HG03196 (cell line): Measurements from ENCODE around the gene CCDC73.
"Not testable (repeated sequence)": the region's sequence is repeated elsewhere in the genome, so short reads cannot be mapped to it uniquely, and the experiment has no call there.

ENCODE experiments used
- ATAC-seq: cut with Tn5 transposase; IDR thresholded peaks from one replicate; pipeline ENCODE4 v1.9.1; 2021; ENCODE audit not compliant: unreplicated experiment

CCDC73 gene

GRCh38 chr11:32597921-32598320 lies 196.5 kb downstream of the CCDC73 start:
- ATAC-seq: no peak

DNA sequence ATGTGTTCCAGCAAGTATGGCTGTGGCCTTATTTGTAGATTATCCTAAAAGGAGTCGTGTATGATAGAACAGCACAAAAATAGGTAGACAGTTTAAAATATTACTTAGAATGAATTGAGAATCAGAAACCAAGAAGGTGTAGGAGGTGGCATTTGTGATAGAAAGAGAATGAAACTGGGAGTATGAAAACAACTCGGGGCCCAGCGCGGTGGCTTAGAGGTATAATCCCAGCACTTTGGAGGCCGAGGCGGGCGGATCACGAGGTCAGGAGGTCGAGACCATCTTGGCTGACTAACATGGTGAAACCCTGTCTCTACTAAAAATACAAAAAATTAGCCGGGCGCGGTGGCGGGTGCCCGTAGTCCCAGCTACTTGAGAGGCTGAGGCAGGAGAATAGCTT lies 198.3 kb downstream of the CCDC73 start:
- not testable (repeated sequence) for ATAC-seq

- ATAC-seq: no peak
These were observed 200.2 kb downstream of the CCDC73 start for GRCh38 chr11:32594272-32594671.

DNA sequence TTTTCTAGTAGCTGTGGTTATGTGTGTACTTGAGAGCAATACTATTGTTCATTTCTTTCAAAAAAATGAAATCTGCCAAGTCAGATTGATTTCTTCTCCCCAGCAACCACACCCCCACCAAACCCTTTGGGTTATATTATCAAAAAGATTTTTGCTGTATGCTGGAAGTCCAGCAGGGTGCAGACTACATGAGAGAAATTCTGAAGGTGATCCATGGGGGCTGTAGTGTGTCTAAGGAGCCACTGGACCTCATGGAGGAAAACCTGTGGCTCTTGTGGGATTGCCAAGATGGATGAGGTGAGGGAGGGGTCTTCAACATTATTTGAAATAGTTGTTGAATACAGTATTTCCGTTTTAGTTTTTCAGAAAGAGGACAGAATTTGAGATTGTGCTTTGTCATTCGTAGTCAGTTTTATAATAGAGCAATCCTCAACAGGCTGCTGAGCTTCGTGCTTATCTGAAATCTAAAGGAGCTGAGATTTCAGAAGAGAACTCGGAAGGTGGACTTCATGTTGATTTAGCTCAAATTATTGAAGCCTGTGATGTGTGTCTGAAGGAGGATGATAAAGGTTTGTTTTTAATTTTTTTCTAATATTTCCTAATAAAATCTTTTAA lies 207.8 kb downstream of the CCDC73 start:
- ATAC-seq: no peak

- ATAC-seq: no peak
These were observed 209.5 kb downstream of the CCDC73 start for GRCh38 chr11:32584921-32585320.

DNA sequence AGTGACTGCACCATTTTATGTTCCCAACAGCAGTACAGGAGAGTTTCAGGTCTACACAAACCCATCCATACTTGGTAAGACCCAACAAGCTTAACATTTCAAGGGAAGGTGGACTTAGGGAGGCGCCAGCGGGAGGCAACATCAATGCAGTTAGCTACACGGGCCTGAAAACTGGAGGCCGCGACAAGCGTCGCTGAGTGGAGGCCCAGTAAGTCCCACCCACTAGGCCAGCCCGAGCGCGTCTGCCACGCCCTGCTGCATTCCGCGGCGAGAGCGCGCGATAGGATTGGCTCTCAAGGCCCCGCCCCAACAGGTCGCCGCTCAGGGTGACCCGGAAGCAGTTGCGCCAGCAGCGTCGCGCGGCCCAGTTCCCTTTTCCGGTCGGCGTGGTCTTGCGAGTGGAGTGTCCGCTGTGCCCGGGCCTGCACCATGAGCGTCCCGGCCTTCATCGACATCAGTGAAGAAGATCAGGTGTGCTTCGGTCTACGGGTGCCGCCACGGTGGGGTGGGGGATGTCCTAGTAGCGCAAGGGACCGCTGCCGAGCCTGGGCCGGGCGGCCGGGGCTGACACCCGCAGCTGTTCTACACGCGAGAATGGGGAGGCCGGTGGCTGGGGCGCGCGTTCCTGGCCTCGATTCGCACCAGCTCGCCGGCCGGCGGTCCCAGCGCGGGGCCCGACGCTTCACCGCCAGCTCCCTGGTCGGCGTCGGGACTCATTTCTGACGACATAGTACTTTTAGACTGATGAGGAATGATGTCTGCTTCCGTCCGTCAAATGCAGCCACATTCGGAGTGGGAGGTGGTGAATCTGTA lies 210.8 kb downstream of the CCDC73 start, which contains the start of gene EIF3M:
EIF3M (plus strand) TSS at position 373 of the 813 bp plus-strand sequence; CDS start at position 430, 57 bp downstream.
- peak; percentile 98 for ATAC-seq

- no peak for ATAC-seq
These were observed 212.9 kb downstream of the CCDC73 start for GRCh38 chr11:32581556-32581955.

- no peak for ATAC-seq
These were observed 213.5 kb downstream of the CCDC73 start for GRCh38 chr11:32580967-32581366.

GRCh38 chr11:32576456-32576855 lies 218.0 kb downstream of the CCDC73 start:
- ATAC-seq: no peak

GRCh38 chr11:32575070-32575469 lies 219.4 kb downstream of the CCDC73 start:
- ATAC-seq: no peak

- no peak for ATAC-seq
These were observed 220.0 kb downstream of the CCDC73 start for GRCh38 chr11:32574421-32574820.

- ATAC-seq: no peak
These were observed 221.2 kb downstream of the CCDC73 start for GRCh38 chr11:32573228-32573627.

- ATAC-seq: no peak
These were observed 223.4 kb downstream of the CCDC73 start for GRCh38 chr11:32571039-32571438.

DNA sequence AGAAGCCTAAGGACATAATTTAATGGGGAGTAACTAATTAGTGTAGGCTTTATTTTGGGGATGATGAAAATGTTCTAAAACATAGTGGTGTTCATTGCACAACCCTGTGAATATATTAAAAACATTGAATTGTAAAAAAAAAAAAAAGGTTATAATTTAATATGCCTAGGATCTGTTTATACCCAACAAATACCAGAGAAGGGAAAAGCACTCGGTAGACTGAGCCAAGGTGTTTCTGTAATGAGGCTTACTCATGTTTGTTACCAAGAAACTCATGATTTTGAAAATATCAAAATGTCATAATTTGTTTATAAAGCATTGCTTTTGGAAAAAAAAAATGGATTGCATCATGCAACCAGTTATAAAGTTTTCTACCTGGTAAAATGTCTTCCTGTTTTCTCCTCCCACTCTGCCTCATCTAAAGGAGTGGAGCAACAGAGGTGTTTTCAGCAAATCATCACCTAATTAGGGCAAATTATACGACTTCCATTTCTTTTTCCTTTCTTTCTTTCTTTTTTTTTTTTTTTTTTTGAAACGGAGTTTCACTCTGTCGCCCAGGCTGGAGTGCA lies 225.1 kb downstream of the CCDC73 start:
- ATAC-seq: no peak

- no peak for ATAC-seq
These were observed 227.3 kb downstream of the CCDC73 start for GRCh38 chr11:32567154-32567553.

DNA sequence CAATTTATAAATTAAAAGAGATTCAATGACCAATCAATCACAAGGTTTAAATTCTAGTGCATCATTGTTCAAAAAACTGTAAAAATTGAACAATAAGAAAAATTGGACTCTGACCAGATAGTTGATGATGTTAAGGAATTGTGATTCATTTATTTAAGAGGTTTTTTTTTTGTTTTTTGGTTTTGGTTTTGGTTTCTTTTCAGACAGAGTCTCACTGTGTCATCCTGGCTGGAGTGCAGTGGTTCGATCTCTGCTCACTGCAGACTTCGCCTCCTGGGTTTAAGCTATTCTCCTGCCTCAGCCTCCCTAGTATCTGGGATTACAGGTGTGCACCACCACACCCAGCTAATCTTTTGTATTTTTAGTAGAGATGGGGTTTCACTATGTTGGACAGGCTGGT lies 227.9 kb downstream of the CCDC73 start:
- ATAC-seq: no peak

- ATAC-seq: no peak
These were observed 230.9 kb downstream of the CCDC73 start for GRCh38 chr11:32563600-32563959.

DNA sequence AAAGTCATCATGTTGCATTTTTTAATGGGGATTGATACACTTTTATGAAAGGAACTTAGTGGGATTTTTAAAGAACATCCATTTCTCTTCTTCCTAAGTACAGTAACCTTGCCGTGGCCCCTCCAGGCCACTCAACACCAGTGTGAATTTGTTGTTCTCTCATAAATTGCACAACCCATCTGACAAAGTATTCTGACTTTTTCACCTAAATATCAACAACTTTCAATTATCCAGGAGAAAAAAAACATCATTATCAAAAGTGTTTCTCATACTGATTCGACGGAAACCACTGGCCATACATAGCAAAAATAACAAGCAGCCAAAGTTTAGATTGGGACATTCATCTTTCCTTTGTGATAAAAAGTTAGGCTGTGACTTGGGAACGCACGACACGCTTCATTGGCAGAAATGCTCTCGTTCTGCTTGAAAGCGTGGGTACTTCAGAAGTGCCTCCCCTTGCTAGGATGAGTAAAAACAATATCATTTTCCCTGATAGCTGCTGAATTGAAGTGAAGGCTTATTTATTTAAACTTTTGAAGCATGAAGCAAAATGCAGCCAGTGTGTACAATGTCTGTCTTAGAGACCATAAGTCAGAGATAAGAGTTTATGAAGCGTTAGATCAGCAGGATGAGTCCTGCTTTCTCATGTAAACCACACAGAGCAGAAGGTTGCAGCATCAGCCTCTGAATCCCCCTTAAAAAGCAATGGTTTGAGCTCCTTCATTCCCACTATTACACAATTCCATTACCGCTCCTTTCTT lies 231.4 kb downstream of the CCDC73 start:
- no peak for ATAC-seq

DNA sequence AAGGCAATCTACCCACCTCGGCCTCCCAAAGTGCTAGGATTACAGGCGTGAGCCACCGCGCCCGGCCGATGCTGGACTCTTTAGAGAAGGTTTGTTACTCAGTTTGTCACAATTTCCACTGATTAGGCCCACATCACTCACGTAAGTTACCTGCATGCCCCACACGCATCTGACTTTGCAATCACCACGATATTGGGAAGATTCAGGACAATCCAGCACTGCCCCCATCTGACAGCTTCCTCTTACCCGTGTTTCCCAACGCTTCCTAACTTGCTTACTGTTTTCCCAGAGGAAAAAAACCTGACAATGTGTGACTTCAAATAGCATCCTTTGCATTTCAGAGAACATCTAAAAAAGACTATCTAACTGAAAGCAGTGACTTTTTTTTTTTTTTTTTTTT lies 232.6 kb downstream of the CCDC73 start:
- no peak for ATAC-seq

GRCh38 chr11:32555895-32556294 lies 238.6 kb downstream of the CCDC73 start:
- ATAC-seq: no peak

DNA sequence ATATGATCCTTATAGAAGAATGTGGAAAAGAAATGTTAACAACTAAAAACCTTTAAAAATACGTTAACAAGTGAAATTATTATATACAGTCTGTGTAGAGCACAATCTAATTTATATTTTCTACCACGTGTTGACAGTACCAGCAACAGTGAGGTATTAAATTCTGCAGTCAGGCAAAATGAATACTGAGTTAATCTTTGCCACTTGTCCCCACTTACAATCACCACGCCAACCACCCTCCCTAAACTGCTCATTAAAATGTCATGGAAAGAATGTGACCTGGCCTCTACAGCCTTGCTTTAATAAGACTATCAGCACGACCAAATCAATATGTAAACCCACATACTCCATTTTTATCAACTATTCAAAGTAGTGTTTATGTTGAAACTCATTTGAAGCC lies 239.4 kb downstream of the CCDC73 start:
- ATAC-seq: no peak
